Neural cell (in vitro differentiated cells): ENCODE measurements around the gene GPR42.

Experiments used
- CTCF ChIP-seq: fragments of 450-650 bp; IDR thresholded peaks from 2 replicates; pipeline ENCODE4 v1.5.1; 2014; ENCODE audit warnings: antibody characterized with exemption, mild to moderate bottlenecking, moderate library complexity; ENCODE audit not compliant: poor library complexity, severe bottlenecking
- EP300 ChIP-seq: fragments of 450-650 bp; conservative IDR thresholded peaks from 2 replicates; pipeline ENCODE4 v1.6.1; 2014; ENCODE audit warnings: antibody characterized with exemption, mild to moderate bottlenecking, moderate library complexity; ENCODE audit not compliant: poor library complexity, severe bottlenecking
- EZH2 ChIP-seq: fragments of 200-600, 300-800 bp; shearing (Covaris generic), sonication (generic); IDR thresholded peaks from 2 replicates; pipeline ENCODE4 v1.6.1; 2014; ENCODE audit warnings: antibody characterized with exemption, low read length, borderline replicate concordance, mild to moderate bottlenecking; ENCODE audit not compliant: insufficient read depth, poor library complexity, severe bottlenecking
- POLR2AphosphoS5 ChIP-seq: IDR thresholded peaks from 2 replicates; pipeline ENCODE4 v1.6.1; 2012
- RAD21 ChIP-seq: fragments of 450-650 bp; conservative IDR thresholded peaks from 2 replicates; pipeline ENCODE4 v1.6.1; 2014; ENCODE audit warnings: antibody characterized with exemption, mild to moderate bottlenecking, moderate library complexity
- REST ChIP-seq: IDR thresholded peaks from 2 replicates; pipeline ENCODE4 v1.6.1; 2012; ENCODE audit warnings: borderline replicate concordance
- TAF1 ChIP-seq: IDR thresholded peaks from 2 replicates; pipeline ENCODE4 v1.6.1; 2012; ENCODE audit warnings: low read depth

GRCh38 chr19:35363001-35363590 lies 7.8 kb upstream of the GPR42 start:
- TF ChIP-seq CTCF (no peak), EP300 (no peak), REST (no peak), POLR2AphosphoS5 (no peak), EZH2 (no peak), TAF1 (no peak), RAD21 (no peak)
